Measurements from ENCODE around the gene TMEM179.

DNA sequence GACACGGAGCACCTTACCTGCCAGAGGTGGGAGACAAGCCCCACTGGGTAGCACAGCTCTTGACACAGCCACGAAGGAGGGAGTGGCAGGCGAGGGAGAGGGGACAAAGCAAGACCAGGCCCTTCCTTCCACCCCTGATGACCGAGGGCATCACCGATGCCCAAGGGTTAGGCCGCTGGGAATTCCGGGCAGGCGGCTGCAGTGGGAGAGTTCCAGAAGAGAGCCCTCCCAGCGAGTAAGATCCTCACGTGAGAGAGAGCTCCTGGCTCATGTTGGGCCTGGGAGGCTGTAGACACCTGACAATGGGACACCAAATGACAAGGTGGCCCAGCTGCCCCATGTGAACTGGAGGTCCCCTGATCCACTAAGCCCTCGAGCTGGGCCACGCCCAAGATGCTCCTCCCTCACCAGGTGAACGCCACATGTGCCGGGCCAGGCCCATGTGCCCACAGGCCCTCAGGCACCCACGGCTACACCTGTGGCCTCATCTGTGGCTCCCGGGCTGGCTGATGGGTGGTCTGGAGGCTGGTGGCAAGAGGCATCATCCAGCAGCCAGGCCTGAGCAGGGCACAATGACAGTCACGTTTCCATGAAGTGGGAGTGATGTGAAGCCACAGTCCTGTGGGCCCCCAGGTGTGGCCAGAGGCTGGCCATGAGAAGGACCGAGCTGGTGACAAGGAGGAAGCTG lies 57.1 kb downstream of the TMEM179 start:
- TF ChIP-seq POLR2AphosphoS5 (IDR thresholded peaks at IDR 0.05) (no peak), CTCF (IDR thresholded peaks at IDR 0.05) (no peak)

All from upper lobe of left lung (tissue), 4 donors.